Measurements from ENCODE around the gene CD300C.

- TF ChIP-seq NR2F1 (conservative IDR thresholded peaks at IDR 0.05) (no peak), CTCF (IDR thresholded peaks at IDR 0.05 in 2 of 3, conservative IDR thresholded peaks at IDR 0.05 in 1 of 3; ENCODE audit: control insufficient read depth in 2 of 3, extremely low read depth in 1 of 3, insufficient read depth in 1 of 3, low read depth in 3 of 3, low read length in 3 of 3) (no peak), MTA2 (IDR thresholded peaks at IDR 0.05; ENCODE audit: low read depth) (no peak), MLLT1 (IDR thresholded peaks at IDR 0.05) (no peak), POLR2A (IDR thresholded peaks at IDR 0.05; ENCODE audit: low read depth, low read length) (no peak), NFIC (IDR thresholded peaks at IDR 0.05; ENCODE audit: low read depth, low read length) (no peak), TARDBP (IDR thresholded peaks at IDR 0.05; ENCODE audit: borderline replicate concordance) (no peak), BCLAF1 (IDR thresholded peaks at IDR 0.05) (no peak), NBN (IDR thresholded peaks at IDR 0.05) (no peak), BHLHE40 (IDR thresholded peaks at IDR 0.05; ENCODE audit: borderline replicate concordance in 1 of 2, low read depth in 2 of 2, low read length in 1 of 2) (no peak), PAX5 (IDR thresholded peaks at IDR 0.05; ENCODE audit: borderline replicate concordance, low read depth, low read length) (no peak)
These were observed 18.2 kb downstream of the CD300C start for GRCh38 chr17:74527756-74528155.

Data from GM12878 (cell line).